GM19455 (cell line): ENCODE measurements around the gene ZNRF3.
"Not testable (repeated sequence)": the region's sequence is repeated elsewhere in the genome, so short reads cannot be mapped to it uniquely, and the experiment has no call there.

Source experiments
- ATAC-seq: cut with Tn5 transposase; IDR thresholded peaks from one replicate; pipeline ENCODE4 v1.9.1; 2021; ENCODE audit not compliant: unreplicated experiment

ZNRF3 gene

GRCh38 chr22:29029202-29030000 is 146.0 kb downstream of the ZNRF3 start:
- no peak for ATAC-seq

- ATAC-seq: no peak
Measured at GRCh38 chr22:29030016-29030617, 146.7 kb downstream of the ZNRF3 start.

GRCh38 chr22:29030618-29031226 is 147.3 kb downstream of the ZNRF3 start:
- ATAC-seq: no peak

- ATAC-seq: no peak
Measured at GRCh38 chr22:29031227-29032011, 148.0 kb downstream of the ZNRF3 start.

GRCh38 chr22:29032014-29032475 is 148.7 kb downstream of the ZNRF3 start:
- ATAC-seq: no peak

GRCh38 chr22:29032584-29032983 is 149.2 kb downstream of the ZNRF3 start:
- no peak for ATAC-seq

GRCh38 chr22:29037340-29037932 is 154.1 kb downstream of the ZNRF3 start:
- ATAC-seq: no peak

GRCh38 chr22:29039148-29039547 is 155.8 kb downstream of the ZNRF3 start:
- ATAC-seq: no peak

- not testable (repeated sequence) for ATAC-seq
Measured at GRCh38 chr22:29039684-29040083, 156.3 kb downstream of the ZNRF3 start.

- no peak for ATAC-seq
Measured at GRCh38 chr22:29040385-29041275, 157.3 kb downstream of the ZNRF3 start.

GRCh38 chr22:29041408-29041807 is 158.0 kb downstream of the ZNRF3 start:
- no peak for ATAC-seq

- ATAC-seq: no peak
Measured at GRCh38 chr22:29043906-29044575, 160.7 kb downstream of the ZNRF3 start.

- ATAC-seq: no peak
Measured at GRCh38 chr22:29044657-29045176, 161.3 kb downstream of the ZNRF3 start.

- ATAC-seq: no peak
Measured at GRCh38 chr22:29048822-29049654, 165.7 kb downstream of the ZNRF3 start.

- no peak for ATAC-seq
Measured at GRCh38 chr22:29049655-29050263, 166.4 kb downstream of the ZNRF3 start.

- ATAC-seq: no peak
Measured at GRCh38 chr22:29050457-29050856, 167.1 kb downstream of the ZNRF3 start.

GRCh38 chr22:29053048-29053702 is 169.8 kb downstream of the ZNRF3 start:
- no peak for ATAC-seq
